ENCODE results near the gene ZNF628. TPM values are rescaled to one million over a fixed set of nuclear protein-coding genes. Genes with fewer than 3 reads are reported as not detected.

The ZNF628 gene
- total RNA-seq, 1 experiment from 2014 or later: 21.7 TPM

- POLR2A ChIA-PET: interaction anchor here (0.6 kb wide), 1 partner anchor 10 kb away, joined by 5 read pairs; no protein-coding TSS in a partner anchor
- CTCF ChIA-PET: interaction anchor here (0.6 to 1.7 kb wide), 13 partner anchors 8 to 363 kb away, joined by 3 to 31 read pairs (median 5); partner anchors contain the start of genes ZNF628 and ZNF784
- no TSS peak for BruUV-seq (replicated peaks)
- in situ Hi-C loops (cut with HindIII; ENCODE audit: low pct_unique_long_range_greater_than_20kb, low sequenced_read_pairs): no loop called here
- no peak for TF ChIP-seq SIN3A (IDR thresholded peaks at IDR 0.05; ENCODE audit: borderline replicate concordance, insufficient read depth, low read depth, low read length)
- TF ChIP-seq CTCF (IDR thresholded peaks at IDR 0.05): peak; percentile 99
- peak; percentile 83 for DNase-seq (ENCODE audit: low read depth, low spot score)
- no peaks in the 10 kb centered on the region for H3K27me3 ChIP-seq (ENCODE audit: control insufficient read depth, insufficient read depth, low read length)
- intact Hi-C loops (cut with micrococcal nuclease; ENCODE audit: unreplicated experiment): no loop called here
- H3K27ac ChIP-seq (ENCODE audit: low read length): peak overlapping the region; percentile 50
- H3K36me3 ChIP-seq (ENCODE audit: control insufficient read depth, insufficient read depth, low read length): no peaks in the 10 kb centered on the region
- peak overlapping the region; percentile 39 to 59 for H3K4me3 ChIP-seq (ENCODE audit: low read depth in 2 of 2, low read length in 2 of 2)
- peak; percentile 97 for ATAC-seq
- no peaks in the 10 kb centered on the region for H3K4me1 ChIP-seq (ENCODE audit: control insufficient read depth, insufficient read depth, low read length)
- H3K9me3 ChIP-seq (ENCODE audit: control insufficient read depth, insufficient read depth, low read depth, low read length): no peaks in the 10 kb centered on the region
Measured at GRCh38 chr19:55503502-55504251, 27.3 kb downstream of the ZNF628 start.

- DNase-seq (ENCODE audit: low read depth, low spot score) (no peak), ATAC-seq (no peak)
- Histone ChIP-seq H3K4me1 (ENCODE audit: control insufficient read depth, insufficient read depth, low read length) (no peaks in the 10 kb centered on the region), H3K27me3 (ENCODE audit: control insufficient read depth, insufficient read depth, low read length) (no peaks in the 10 kb centered on the region), H3K27ac (ENCODE audit: low read length) (no peak overlapping the region; the same call in 1 of the 2 replicates), H3K4me3 (ENCODE audit: low read depth in 2 of 2, low read length in 2 of 2) (peak overlapping the region; percentile 39 to 59; a peak in 3 of 4 replicates), H3K36me3 (ENCODE audit: control insufficient read depth, insufficient read depth, low read length) (no peaks in the 10 kb centered on the region), H3K9me3 (ENCODE audit: control insufficient read depth, insufficient read depth, low read depth, low read length) (no peaks in the 10 kb centered on the region)
- intact Hi-C loops (cut with micrococcal nuclease; ENCODE audit: unreplicated experiment) (no loop called here), in situ Hi-C loops (cut with HindIII; ENCODE audit: low pct_unique_long_range_greater_than_20kb, low sequenced_read_pairs) (no loop called here)
- ChIA-PET POLR2A (interaction anchor here (0.6 kb wide), 1 partner anchor 10 kb away, joined by 5 read pairs; no protein-coding TSS in a partner anchor), CTCF (interaction anchor here (0.6 to 1.7 kb wide), 12 partner anchors 10 to 364 kb away, joined by 3 to 31 read pairs (median 6); partner anchors contain the start of gene ZNF628)
- TF ChIP-seq REST (IDR thresholded peaks at IDR 0.05; ENCODE audit: insufficient read depth in 1 of 2, low read depth in 2 of 2, low read length in 1 of 2) (no peak), POLR2AphosphoS5 (IDR thresholded peaks at IDR 0.05; ENCODE audit: low read depth, low read length) (no peak), CTCF (IDR thresholded peaks at IDR 0.05) (no peak), SIN3A (IDR thresholded peaks at IDR 0.05; ENCODE audit: borderline replicate concordance, insufficient read depth, low read depth, low read length) (no peak), TCF7L2 (IDR thresholded peaks at IDR 0.05; ENCODE audit: low read depth, low read length) (no peak)
- BruUV-seq (replicated peaks): no TSS peak
Measured at GRCh38 chr19:55504252-55504603, 27.8 kb downstream of the ZNF628 start.
